Skeletal muscle cell (primary cell): ENCODE data around the gene ABCB10.
A peak's percentile ranks its signal among the peaks of the same experiment; 100 is the strongest.
"Not testable (repeated sequence)": the region's sequence is repeated elsewhere in the genome, so short reads cannot be mapped to it uniquely, and the experiment has no call there.

Experiments used
- DNase-seq: peaks from one replicate; pipeline ENCODE4 v3.0.0-alpha.2; 2010; ENCODE audit warnings: low read depth
- H3K4me3 ChIP-seq: 2 replicates; pipeline ENCODE4 v1.5.1; 2011; ENCODE audit warnings: low read depth, mild to moderate bottlenecking, control low read depth, low read length, moderate library complexity

ABCB10 gene

DNA sequence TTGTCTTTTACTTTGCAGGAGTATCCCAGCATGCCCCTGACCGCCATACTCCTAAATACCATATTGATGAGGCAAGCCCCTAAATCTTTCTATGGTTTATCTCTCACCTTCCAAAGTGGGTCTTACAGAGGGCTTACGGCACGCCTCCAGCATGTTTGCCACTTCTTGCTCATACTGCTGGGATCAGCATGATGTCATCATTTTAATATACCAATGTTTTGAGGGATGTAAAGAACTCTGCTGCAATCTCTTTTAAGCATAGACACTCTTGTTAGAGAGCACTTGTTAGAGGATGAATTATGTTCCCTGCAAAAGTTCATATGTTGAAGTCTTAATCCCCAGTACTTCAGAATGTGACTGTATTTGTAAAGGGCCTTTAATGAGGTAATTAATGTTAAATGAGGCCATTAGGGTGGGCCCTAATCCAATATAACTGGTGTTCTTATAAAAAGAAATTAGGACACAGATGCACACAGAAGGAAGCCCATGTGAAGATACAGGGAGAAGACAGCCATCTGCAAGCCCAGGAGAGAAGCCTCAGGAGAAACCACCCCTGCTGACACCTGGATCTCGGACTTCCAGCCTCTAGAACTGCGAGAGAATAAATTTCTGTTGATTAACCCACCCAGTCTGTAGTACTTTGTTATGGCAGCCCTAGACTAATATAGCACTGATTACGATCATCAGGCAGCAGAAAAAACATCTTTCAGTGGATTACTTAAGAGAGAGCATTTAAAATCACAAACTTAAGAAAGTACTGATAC, 16.4 kb upstream of the ABCB10 start:
- DNase-seq, result no peak
- no peak overlapping the region for H3K4me3 ChIP-seq

DNA sequence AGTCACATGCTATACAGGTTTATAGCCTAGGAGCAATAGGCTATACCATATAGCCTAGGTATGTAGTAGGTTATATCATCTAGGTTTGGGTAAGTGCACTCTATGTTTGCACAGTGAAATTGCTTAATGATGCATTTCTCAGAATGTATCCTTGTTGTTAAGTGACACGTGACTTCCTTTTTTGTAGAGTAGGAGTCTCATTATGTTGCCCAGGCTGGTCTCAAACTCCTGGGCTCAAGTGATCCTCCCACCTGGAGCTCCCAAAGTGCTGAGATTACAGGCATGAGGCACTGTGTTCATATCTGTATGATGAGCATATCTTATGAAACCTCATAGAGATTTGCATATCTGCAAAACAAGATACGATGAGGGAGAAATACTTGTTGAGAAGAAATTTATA, 13.8 kb upstream of the ABCB10 start:
- DNase-seq, result no peak
- H3K4me3 ChIP-seq, result no peak overlapping the region

DNA sequence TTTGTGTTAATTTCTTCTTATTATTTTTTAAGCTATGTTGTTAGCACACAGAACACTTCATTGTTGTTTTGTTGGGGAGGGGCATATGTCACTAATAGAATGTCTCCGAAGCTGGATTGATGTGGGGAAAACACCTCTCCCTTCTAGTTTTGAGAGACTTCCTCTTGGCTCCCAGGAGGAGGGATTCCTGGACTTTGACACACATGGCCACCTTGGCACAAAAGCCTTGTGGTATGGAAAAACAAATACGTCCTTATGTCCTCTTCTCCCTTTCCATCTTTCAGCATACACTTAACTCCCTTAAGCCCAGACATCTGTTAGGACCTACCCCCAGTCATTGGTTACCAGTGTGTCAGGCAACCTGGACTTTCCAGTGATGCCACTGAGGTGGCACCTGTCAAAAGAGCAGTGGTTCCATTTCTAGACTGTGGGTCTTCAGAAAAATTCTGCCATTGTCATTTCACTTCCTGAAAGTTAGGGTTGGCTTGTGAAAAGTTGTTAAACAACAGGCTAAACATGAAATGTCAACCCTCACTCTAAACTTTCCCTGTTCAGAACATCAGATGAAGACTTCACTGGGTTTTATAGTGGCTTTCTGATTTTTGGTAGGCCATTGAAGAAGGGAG, 12.5 kb upstream of the ABCB10 start:
- DNase-seq, result no peak
- no peak overlapping the region for H3K4me3 ChIP-seq

DNA sequence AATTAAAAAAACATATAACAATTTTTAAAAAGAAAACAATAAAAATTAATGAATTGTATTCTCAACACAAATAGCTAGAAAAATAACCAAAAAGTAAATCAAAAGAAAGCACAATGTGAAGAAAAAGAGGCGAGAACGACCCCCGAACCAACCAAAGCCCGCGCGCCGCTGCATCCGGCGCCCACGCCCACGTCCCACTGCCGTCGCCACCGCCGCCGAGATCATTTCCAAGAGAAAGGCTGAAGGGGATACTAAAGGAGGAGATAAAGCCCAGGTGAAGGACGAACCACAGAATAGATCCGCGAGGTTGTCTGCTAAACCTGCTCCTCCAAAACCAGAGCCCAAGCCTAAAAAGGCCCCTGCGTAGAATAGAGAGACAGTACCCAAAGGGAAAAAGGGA, 11.8 kb upstream of the ABCB10 start:
- H3K4me3 ChIP-seq, result no peak overlapping the region
- DNase-seq, result no peak

DNA sequence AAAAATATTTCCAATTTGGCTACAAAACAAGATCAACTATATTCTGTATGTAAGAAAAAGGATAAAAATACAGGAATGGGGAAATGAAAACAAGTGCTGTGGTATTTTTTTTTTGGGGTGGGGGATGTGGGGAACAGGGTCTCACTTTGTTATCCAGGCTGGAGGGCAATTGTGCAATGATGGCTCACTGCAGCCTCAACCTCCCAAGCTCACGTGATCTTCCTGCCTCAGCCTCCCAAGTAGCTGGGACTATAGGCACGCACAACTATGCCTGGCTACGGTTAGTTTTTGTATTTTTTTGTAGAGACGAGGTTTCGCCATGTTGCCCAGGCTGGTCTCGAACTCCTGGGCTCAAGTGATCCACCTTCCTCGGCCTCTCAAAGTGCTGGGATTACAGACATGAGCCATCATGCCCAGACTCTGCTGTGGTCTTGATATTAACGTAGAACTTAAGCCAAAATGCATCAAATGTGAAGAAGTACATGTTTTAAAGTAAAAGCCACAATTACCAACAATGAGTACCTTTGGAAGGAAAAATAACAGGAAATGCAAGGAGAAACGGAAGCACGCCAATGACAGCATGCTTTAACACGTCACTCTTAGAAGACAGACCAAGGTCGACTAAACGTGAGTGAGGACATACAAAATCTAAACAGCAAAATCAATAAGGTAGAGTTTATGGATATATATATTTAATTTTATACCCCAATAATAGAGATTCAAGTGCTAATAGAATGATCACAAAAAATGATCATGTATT, 8.8 kb upstream of the ABCB10 start:
- H3K4me3 ChIP-seq, result no peak overlapping the region
- DNase-seq, result no peak

DNA sequence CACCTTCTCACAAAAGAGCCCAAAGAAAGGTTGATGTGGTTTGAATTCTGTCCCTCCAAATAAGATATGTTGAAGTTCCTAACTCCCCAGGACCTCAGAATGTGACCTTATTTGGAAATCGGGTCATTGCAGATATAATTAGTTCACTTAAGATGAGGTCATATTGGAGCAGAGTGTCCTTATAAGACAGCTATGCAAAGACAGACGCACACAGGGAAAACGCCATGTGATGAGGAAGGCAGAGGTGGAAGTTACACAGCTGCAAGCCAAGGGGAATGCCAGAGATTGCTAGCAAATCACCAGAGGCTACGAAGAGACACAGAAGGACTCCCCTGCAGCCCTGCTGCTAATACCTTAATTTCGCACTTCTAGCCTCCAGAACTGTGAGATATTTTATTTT, 5.2 kb upstream of the ABCB10 start:
- H3K4me3 ChIP-seq, result no peak overlapping the region
- peak; percentile 42 for DNase-seq

DNA sequence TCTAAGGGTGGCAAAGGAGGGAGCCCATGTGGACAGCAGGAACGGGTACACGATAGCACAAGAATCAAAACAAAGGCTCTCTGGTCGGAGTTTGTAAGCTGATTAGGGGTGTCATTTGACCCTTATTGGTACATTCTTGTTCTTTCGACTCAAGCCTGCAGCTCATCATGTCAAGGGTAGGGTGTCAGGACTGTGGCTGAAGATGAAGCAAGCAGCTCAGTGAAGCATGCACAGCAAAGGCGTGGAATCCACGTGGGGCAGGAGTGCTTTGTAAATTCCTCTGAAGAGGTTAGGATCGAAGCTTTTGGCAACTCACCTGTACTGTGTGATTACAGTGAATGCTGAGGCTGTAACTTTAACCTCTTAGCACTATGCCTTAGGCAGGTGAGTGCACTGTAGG, 4.7 kb upstream of the ABCB10 start:
- H3K4me3 ChIP-seq, result no peak overlapping the region
- DNase-seq, result no peak

DNA sequence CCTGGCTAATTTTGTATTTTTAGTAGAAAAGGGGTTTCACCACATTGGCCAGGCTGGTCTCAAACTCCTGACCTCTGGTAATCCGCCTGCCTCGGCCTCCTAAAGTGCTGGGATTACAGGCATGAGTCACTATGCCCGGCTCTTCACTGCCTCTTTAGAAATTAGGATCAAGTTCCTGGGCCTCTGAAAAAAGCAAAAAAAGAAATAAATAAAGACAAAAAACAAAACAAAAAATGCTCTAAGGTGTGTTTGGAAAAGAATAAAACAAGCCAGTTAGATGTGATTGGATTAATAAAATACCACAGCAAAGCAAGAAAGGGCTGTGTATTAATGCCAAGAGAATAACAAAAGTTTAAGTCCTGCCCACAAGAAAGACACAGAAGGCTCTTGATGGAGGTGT, 4.2 kb upstream of the ABCB10 start:
- DNase-seq, result no peak
- H3K4me3 ChIP-seq, result no peak overlapping the region

DNA sequence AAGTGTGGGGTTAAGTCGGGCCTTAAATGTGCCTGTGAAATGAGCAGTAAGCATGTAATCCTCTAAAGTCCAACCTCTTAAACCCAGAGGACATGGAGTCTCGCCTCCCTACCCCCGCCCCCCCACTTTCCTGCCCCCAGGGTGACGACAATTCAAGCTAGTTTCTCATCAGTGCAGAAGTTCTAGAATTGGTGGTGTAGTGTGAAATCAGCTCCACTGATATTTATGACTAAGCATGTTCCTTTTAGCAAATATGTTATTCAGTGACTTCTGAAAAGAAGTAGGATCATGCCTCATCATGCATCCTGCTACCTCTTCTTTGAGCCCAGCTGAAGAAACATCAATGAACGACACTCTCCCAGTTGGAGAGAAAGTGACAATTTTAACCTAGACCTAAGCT, 2.6 kb upstream of the ABCB10 start:
- no peak overlapping the region for H3K4me3 ChIP-seq
- no peak for DNase-seq

DNA sequence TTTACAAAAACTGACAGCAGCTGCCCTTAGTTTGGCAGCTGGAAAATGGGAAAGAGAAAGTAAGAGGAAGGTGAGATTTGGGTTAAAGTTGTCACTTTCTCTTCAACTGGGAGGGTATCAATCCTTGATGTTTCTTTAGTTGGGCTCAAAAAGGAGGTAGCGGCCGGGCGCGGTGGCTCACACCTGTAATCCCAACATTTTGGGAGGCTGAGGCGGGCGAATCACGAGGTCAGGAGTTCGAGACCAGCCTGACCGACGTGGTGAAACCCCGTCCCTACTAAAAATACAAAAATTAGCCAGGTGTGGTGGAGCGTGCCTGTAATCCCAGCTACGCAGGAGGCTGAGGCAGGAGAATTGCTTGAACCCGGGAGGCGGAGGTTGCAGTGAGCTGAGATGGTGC, 1.6 kb upstream of the ABCB10 start:
- not testable (repeated sequence) for DNase-seq, H3K4me3 ChIP-seq

DNA sequence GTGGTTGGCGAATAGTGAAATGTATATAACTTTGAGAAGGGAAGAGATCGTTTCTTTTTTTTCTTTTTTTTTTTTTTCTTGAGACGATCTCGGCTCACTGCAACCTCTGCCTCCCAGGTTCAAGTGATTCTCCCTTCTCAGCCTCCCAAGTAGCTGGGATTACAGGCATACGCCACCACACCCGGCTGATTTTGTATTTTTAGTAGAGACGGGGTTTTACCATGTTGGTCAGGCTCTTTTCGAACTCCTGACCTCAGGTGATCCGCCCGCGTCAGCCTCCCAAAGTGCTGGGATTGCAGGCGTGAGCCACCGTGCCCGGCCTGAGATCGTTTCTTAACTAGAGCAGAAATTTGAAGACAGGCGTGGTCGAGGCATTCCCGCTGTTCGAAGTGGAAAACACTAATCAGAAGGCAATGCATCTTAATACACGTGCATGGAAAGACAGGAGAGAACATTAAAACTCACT, 862 bp upstream of the ABCB10 start:
- not testable (repeated sequence) for DNase-seq

DNA sequence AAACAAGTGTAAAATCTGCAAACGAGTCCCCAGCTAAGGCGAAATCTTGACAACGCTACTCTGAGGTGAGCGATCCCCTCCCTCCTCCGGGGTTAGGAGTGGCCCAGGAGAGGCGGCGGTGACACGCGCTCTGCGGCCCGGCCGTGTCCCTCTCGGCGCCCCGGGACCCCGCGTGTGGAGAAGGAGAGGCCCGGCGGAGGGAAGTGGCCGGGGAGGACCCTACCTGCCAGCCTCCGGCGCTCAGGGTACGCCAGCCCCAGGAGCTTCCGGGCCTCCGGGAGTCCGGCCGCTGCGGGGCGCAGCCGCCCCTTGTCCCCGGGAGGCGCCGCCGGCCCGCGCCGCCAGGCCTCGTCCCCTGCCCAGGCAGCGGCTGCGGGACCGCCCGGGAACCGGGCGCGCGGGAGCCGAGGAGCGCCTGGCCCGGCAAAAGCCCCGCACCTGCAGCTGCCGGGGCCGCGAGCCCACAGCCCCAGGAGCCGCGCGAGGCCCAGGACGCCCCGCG, 543 bp downstream of the ABCB10 start:
- no peak for DNase-seq
- H3K4me3 ChIP-seq, result peak overlapping the region; percentile 76

More for the DNA sequence above, 862 bp upstream of the ABCB10 start:
- H3K4me3 ChIP-seq, result peak overlapping the region; percentile 76

DNA sequence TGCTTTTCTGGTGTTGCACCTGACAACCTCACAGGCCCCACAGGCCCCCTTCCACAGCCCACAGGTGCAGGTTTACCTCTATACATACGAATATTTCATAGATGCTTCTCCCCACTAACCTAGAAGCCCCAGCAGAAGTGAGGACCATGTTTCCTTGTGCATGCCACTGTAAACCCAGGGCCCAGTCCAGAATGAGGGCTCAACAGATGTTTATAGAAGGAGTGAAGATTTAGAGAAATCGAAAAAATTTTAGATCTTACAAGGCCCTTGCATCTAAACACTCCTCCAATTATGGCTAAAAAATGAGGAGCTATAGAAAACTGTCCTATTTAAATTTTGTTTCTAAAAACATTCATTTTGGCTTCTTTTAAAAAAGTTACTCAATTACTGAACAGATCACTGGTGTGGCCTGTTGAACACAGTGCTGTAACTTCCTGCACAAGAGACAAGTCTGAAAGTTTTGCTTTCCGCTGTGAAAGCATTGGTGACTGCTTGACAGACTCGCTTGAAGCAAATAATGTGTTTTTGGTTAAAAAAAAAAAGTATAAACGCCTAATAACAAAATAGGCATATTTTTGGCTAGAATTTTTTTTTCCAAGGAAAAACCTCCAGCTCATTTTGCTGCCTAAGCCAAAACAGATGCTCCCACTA, 1.2 kb downstream of the ABCB10 start:
- peak overlapping the region; percentile 76 for H3K4me3 ChIP-seq
- DNase-seq, result no peak

DNA sequence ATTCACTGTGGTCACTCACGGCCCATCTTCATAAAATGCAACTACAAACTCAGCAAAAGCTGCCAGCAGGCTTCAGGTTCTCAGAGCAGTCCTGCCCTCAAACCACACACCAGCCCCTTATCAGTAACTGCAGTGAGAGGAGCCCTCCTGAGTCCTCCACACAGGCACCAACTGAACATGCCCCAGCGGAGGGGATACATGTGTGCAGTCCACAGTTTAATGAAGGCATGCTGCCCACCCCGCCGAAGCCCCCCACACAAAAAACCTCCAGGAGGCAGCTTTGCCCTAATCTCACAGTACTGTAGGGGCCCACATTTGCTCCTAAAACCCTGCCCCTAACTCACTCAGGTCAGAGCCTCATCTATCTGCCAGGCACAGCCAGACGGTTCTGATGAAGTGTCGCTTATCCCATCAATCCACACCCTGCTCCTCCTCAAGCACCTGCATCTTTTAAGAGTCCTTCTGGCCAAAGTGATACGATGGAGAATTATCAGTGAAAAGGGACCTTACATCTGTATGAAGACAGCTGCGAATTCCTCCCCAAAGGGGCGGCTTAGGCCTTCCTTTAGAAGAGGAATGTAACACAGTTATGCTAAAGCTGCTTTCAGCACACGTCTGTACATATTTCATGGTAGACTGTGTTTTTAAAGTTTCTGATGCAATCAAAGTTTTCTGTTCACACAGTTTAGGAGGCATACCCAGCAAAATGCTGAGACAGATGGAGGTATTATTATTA, 3.5 kb downstream of the ABCB10 start:
- no peak for DNase-seq
- H3K4me3 ChIP-seq, result no peak overlapping the region

DNA sequence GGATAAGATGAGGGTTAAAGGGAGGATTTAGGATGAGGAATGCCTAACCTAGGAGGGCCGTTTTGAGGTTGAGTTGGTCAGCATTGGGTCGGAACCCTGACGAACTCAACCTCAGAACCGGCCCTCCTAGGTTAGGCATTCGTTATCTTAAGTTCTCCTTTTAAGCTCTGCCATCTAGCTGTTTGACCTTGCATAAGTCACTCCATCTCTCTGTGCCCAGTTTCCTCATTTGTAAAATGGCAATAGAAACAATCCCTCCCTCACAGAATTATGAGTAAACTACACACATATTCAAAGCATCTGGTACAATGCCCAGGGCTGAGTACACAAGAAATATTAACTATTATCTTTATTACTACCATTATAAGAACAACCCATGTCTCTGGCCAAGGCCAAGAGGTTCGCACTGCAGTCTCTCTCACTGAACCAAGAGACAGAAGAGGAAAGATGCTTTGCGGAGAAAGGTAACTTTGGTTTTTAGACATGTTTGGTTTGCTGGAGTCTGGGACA, 4.8 kb downstream of the ABCB10 start:
- no peak overlapping the region for H3K4me3 ChIP-seq
- DNase-seq, result no peak

DNA sequence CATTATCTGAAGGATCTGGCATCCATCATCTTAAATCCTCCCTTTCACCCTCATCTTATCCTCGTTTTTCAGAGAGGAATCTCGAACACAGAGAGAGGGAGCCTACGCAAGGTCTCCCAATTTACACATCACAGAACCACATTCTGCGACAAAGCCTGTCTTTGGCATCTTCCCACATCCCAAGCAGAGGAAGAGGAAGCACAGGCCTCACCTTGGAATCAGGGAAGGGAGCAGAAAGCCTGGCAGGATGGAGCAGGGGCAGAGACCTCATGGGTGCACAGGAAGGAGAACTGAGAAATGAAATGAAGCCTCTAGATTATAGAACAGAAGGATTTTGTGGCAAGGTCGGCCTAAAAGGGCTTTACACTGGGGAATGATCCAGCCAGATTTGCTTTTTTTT, 5.8 kb downstream of the ABCB10 start:
- no peak for DNase-seq
- no peak overlapping the region for H3K4me3 ChIP-seq

DNA sequence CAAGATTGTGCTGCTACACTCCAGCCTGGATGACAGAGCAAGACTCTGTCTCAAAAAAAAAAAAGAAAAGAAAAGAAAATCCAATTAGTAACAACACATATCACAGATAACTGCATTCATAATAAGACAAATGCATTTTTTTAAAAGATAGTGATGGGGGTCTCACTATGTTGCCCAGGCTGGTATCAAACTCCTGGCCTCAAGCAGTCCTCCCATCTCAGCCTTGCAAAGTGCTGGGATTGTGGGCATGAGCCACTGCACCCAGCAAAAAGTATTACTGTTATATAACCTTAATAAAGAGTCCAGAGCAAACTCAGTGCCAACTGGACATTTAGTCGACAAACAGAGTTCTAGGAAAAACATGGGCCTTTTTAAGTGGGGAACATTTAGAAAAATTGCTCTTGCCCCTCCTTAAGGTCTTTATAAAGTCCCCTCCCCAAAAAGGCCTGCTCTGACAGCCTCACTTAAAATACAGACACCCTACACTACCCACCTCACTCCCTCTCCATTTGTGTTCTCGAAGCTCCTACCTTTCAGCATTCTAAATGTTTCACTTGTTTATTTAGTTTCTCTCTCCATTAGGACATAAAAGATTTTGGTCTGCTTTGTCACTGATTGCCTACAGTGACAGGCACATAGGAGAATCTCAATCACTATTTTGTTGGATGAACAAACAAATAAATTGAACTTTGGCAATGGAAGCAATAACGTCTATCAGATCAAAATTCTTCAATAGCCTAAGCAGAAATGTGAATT, 7.5 kb downstream of the ABCB10 start:
- DNase-seq, result no peak
- no peak overlapping the region for H3K4me3 ChIP-seq

DNA sequence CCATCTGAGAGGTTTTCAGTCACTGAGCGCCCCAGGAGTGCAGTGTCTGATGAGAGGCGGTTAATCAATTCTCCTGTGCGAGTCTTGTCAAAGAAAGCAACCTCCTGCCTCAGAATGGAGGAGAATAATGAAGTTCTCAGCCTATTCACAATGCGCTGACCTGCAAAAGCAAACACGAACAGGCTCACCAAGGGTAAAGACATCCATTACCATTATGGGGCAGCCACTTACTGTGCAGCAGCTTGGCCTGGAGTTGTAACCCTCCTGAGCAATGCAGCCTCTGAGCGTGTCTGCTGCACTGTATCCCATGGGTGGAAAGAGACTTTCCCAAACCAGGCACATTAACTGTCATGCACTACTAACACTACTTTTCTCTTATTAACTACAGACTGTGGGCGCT, 11.0 kb downstream of the ABCB10 start:
- no peak overlapping the region for H3K4me3 ChIP-seq
- no peak for DNase-seq
